ENCODE data around the gene TRAPPC1.

DNA sequence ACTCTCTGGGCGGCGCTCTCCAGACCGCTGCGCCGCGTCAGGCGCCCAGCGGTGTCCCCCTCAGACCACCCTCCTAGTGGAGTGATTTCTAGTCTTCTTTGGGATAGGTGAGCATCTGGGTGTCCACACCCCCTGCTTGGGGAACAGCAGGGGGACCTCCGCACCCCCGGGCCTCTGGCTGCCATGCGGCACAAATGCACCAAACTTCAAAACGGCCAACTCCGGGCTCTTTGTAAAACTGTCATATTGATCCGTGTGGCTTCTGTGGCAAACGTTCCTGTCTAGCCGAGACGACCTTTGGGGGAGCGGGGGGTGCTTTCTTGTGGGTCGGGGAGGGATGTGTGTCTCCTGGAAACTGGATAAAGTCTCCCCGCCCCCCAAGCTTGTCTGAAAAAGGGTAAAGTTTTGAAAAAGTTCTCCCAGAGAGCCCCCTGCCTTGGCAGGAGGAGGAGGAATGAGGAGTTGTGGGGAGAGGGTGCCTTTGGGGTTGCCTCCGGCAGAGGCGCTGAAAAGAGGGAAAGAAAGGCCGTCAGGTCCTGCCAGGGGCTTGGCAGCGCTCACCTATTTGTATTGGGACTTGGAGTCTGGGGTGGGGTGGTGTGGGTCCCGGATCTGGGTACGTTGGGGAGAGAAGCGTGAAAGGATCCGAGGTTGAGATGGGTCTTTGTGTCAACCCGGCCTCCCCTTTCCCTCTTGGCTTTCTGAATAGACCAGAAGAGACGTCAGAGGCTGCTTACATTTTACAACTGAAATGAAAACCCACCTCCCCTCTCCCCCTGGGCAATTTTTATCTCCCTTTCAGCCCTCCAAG is 45.3 kb downstream of the TRAPPC1 start:
- TF ChIP-seq, protein P1, sequence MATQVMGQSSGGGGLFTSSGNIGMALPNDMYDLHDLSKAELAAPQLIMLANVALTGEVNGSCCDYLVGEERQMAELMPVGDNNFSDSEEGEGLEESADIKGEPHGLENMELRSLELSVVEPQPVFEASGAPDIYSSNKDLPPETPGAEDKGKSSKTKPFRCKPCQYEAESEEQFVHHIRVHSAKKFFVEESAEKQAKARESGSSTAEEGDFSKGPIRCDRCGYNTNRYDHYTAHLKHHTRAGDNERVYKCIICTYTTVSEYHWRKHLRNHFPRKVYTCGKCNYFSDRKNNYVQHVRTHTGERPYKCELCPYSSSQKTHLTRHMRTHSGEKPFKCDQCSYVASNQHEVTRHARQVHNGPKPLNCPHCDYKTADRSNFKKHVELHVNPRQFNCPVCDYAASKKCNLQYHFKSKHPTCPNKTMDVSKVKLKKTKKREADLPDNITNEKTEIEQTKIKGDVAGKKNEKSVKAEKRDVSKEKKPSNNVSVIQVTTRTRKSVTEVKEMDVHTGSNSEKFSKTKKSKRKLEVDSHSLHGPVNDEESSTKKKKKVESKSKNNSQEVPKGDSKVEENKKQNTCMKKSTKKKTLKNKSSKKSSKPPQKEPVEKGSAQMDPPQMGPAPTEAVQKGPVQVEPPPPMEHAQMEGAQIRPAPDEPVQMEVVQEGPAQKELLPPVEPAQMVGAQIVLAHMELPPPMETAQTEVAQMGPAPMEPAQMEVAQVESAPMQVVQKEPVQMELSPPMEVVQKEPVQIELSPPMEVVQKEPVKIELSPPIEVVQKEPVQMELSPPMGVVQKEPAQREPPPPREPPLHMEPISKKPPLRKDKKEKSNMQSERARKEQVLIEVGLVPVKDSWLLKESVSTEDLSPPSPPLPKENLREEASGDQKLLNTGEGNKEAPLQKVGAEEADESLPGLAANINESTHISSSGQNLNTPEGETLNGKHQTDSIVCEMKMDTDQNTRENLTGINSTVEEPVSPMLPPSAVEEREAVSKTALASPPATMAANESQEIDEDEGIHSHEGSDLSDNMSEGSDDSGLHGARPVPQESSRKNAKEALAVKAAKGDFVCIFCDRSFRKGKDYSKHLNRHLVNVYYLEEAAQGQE (IDR thresholded peaks at IDR 0.05) = no peak
- TF ChIP-seq, protein P2, sequence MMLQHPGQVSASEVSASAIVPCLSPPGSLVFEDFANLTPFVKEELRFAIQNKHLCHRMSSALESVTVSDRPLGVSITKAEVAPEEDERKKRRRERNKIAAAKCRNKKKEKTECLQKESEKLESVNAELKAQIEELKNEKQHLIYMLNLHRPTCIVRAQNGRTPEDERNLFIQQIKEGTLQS (IDR thresholded peaks at IDR 0.05) = no peak
- TF ChIP-seq YY1 (IDR thresholded peaks at IDR 0.05) (no peak), TAF1 (conservative IDR thresholded peaks at IDR 0.05) (no peak)
- TF ChIP-seq, protein P3, sequence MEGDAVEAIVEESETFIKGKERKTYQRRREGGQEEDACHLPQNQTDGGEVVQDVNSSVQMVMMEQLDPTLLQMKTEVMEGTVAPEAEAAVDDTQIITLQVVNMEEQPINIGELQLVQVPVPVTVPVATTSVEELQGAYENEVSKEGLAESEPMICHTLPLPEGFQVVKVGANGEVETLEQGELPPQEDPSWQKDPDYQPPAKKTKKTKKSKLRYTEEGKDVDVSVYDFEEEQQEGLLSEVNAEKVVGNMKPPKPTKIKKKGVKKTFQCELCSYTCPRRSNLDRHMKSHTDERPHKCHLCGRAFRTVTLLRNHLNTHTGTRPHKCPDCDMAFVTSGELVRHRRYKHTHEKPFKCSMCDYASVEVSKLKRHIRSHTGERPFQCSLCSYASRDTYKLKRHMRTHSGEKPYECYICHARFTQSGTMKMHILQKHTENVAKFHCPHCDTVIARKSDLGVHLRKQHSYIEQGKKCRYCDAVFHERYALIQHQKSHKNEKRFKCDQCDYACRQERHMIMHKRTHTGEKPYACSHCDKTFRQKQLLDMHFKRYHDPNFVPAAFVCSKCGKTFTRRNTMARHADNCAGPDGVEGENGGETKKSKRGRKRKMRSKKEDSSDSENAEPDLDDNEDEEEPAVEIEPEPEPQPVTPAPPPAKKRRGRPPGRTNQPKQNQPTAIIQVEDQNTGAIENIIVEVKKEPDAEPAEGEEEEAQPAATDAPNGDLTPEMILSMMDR (IDR thresholded peaks at IDR 0.05; ENCODE audit: low read depth, low read length, missing input control) = no peak
